Measurements from ENCODE around the gene PROCR.
"Not testable (repeated sequence)": the region's sequence is repeated elsewhere in the genome, so short reads cannot be mapped to it uniquely, and the experiment has no call there.

The PROCR gene

GRCh38 chr20:35196313-35196712, 24.4 kb downstream of the PROCR start:
- DNase-seq: no peak

- no peak for DNase-seq
Observed at GRCh38 chr20:35199740-35200139, 27.9 kb downstream of the PROCR start.

GRCh38 chr20:35200267-35200666, 28.4 kb downstream of the PROCR start:
- no peak for DNase-seq

GRCh38 chr20:35201467-35201866, 29.6 kb downstream of the PROCR start:
- not testable (repeated sequence) for DNase-seq

- DNase-seq: no peak
Observed at GRCh38 chr20:35206802-35207201, 34.9 kb downstream of the PROCR start.

- peak; percentile 73 for DNase-seq
Observed at GRCh38 chr20:35207950-35208611, 36.2 kb downstream of the PROCR start.

GRCh38 chr20:35215066-35215956, 43.4 kb downstream of the PROCR start:
- DNase-seq: no peak

- no peak for DNase-seq
Observed at GRCh38 chr20:35216541-35216940, 44.7 kb downstream of the PROCR start.

GRCh38 chr20:35223941-35224340, 52.1 kb downstream of the PROCR start:
- DNase-seq: no peak

GRCh38 chr20:35224536-35224935, 52.7 kb downstream of the PROCR start:
- DNase-seq: no peak

GRCh38 chr20:35225319-35226125, 53.6 kb downstream of the PROCR start:
- DNase-seq: no peak

GRCh38 chr20:35226126-35226883, 54.4 kb downstream of the PROCR start, which contains the start of gene MMP24:
TSS of gene MMP24 (plus strand) at chr20:35226690. CDS start at chr20:35226739, 49 bp downstream.
- DNase-seq: no peak
